MCF 10A (cell line): ENCODE results near the gene PABPN1. TPM values are rescaled to one million over a fixed set of nuclear protein-coding genes. Genes with fewer than 3 reads are reported as not detected.

Source experiments
- BruUV-seq: library from RNA; stranded (reverse); fragments of 400-500 nt; replicated peaks from 2 replicates; lab custom pipeline; 2021; lab: Mats Ljungman, UMichigan
- CTCF ChIA-PET: fragments of 300-600 bp; sonication (Branson Sonifier 250); formaldehyde crosslinking; extraction: SDS; loops from one replicate; lab custom pipeline; 2021; ENCODE audit warnings: antibody characterized with exemption, inconsistent platforms; lab: Yijun Ruan, JAX
- POLR2A ChIA-PET: fragments of 300-600, 350-650 bp; sonication (Branson Sonifier 250); formaldehyde crosslinking; extraction: SDS; loops from one replicate; lab custom pipeline; 2020; ENCODE audit warnings: antibody characterized with exemption, inconsistent platforms; lab: Yijun Ruan, JAX
- DNase-seq: peaks from one replicate; pipeline ENCODE4 v3.0.0-alpha.2; 2018; ENCODE audit not compliant: unreplicated experiment
- H3K27ac Mint-ChIP-seq: one replicate; pipeline ENCODE4 v1.8.0; 2022; ENCODE audit warnings: mild to moderate bottlenecking, low read depth, mixed read lengths; ENCODE audit not compliant: unreplicated experiment
- H3K27me3 Mint-ChIP-seq: one replicate; pipeline ENCODE4 v1.8.0; 2022; ENCODE audit warnings: mixed read lengths; ENCODE audit not compliant: insufficient read depth, unreplicated experiment
- H3K36me3 Mint-ChIP-seq: one replicate; pipeline ENCODE4 v1.8.0; 2022; ENCODE audit warnings: mild to moderate bottlenecking, moderate library complexity, mixed read lengths; ENCODE audit not compliant: insufficient read depth, unreplicated experiment
- H3K4me1 Mint-ChIP-seq: one replicate; pipeline ENCODE4 v1.8.0; 2022; ENCODE audit warnings: mixed read lengths; ENCODE audit not compliant: insufficient read depth, unreplicated experiment
- H3K4me3 Mint-ChIP-seq: one replicate; pipeline ENCODE4 v1.8.0; 2022; ENCODE audit warnings: mild to moderate bottlenecking, moderate library complexity, mixed read lengths; ENCODE audit not compliant: unreplicated experiment
- H3K9me3 Mint-ChIP-seq: one replicate; pipeline ENCODE4 v1.8.0; 2022; ENCODE audit warnings: mixed read lengths; ENCODE audit not compliant: unreplicated experiment
- CTCF ChIP-seq: fragments of 200-600 bp; IDR thresholded peaks from one replicate; pipeline ENCODE4 v1.8.0; 2022; ENCODE audit warnings: antibody characterized with exemption, mild to moderate bottlenecking; ENCODE audit not compliant: unreplicated experiment
- intact Hi-C: fragments of 100-400 bp; cut with micrococcal nuclease; formaldehyde crosslinking; loops from 2 replicates; pipeline ENCODE4 v1.14.1; 2022
- total RNA-seq: library from RNA; stranded (reverse); gene quantifications from 2 replicates; pipeline ENCODE4 v1.2.3, GENCODE V29; 2022

Gene PABPN1
- total RNA-seq, 1 experiment from 2014 or later, result 153 TPM

DNA sequence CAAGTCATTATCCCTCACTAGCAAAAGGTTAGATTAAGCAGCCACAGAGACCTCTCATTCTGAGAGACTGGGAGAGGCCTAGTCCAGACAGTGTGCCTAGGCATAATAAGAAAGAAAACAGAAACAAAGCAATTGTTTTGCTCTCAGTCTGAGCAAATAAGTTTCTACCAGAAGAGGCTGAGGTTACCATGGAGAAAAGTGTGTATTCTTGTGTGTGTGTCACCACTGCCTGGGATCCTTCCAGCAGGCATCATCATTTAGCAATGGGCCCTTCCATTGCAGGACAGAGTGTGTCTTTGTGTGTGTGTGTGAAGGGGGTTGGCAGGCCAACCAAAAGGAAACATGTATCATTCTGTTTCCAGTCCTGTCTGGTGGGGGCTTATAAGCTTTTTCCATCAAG, 40.1 kb downstream of the PABPN1 start:
- H3K9me3 Mint-ChIP-seq, result no peaks in the 10 kb centered on the region
- TF ChIP-seq CTCF, result no peak
- peaks cover 28% of the 10 kb centered on the region for H3K27me3 Mint-ChIP-seq
- BruUV-seq, result no TSS peak
- ChIA-PET POLR2A (no interaction called here), CTCF (interaction anchor here (1.3 to 2.1 kb wide), 3 partner anchors 18 to 34 kb away, joined by 6 to 9 read pairs (median 8); no protein-coding TSS in a partner anchor)
- H3K27ac Mint-ChIP-seq, result no peak overlapping the region
- H3K4me3 Mint-ChIP-seq, result no peak overlapping the region
- H3K36me3 Mint-ChIP-seq, result no peaks in the 10 kb centered on the region
- H3K4me1 Mint-ChIP-seq, result no peaks in the 10 kb centered on the region
- DNase-seq, result no peak
- intact Hi-C loops, result no loop called here

DNA sequence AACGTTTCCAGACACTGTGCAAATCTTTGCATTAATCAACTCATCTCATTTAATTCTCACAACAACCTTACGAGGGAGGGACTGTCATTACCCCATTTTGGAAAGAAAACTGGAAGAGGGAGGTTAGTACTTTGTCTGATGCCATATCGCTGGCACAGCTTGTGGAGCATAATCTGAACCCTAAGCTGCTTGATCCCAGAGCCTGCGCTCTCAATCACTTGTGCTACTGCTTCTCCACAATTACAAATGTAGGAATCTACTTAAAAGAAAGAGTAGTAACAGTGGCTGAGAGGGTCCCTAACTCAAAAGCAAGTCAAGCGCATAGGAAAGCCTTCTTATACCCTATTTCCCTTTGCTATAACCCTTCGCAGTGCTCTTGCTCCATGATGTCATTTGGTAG, 40.5 kb downstream of the PABPN1 start:
- Mint-ChIP-seq H3K9me3 (no peaks in the 10 kb centered on the region), H3K27ac (no peak overlapping the region), H3K27me3 (peaks cover 28% of the 10 kb centered on the region), H3K36me3 (no peaks in the 10 kb centered on the region), H3K4me3 (no peak overlapping the region), H3K4me1 (no peaks in the 10 kb centered on the region)
- CTCF ChIA-PET, result interaction anchor here (1.3 to 2.1 kb wide), 2 partner anchors 18 to 34 kb away, joined by 6 to 8 read pairs; no protein-coding TSS in a partner anchor
- intact Hi-C loops, result loop anchor here (1.0 kb wide), 1 partner anchor 33 kb away; no protein-coding TSS in a partner anchor
- no TSS peak for BruUV-seq
- DNase-seq, result no peak
- POLR2A ChIA-PET, result no interaction called here
- TF ChIP-seq CTCF, result no peak

DNA sequence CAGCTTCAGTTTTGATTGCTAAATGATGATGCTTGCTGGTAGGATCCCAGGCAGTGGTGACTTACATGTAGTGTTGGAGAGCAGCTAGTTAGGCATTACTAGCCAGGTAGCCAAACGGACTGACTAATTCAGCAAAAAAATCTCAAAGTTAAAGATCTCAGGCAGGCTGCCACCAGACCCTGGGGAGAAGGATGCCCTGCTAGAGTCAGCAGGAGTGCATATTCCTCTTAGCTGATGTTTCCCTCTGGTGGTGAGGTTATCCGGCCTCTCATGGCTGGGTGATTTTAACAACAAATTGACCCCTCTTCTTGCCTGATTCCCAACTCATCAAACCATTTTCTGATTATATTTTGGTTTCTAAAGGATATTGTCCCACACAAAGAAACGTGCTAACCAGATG, 40.9 kb downstream of the PABPN1 start:
- CTCF ChIA-PET, result interaction anchor here (0.6 to 2.1 kb wide), 3 partner anchors 17 to 35 kb away, joined by 4 to 8 read pairs (median 6); no protein-coding TSS in a partner anchor
- intact Hi-C loops, result loop anchor here (1.0 kb wide), 1 partner anchor 34 kb away; no protein-coding TSS in a partner anchor
- no peak for DNase-seq

More for the DNA sequence above, 40.9 kb downstream of the PABPN1 start:
- H3K4me1 Mint-ChIP-seq, result no peaks in the 10 kb centered on the region
- POLR2A ChIA-PET, result no interaction called here
- BruUV-seq, result no TSS peak
- no peak overlapping the region for H3K4me3 Mint-ChIP-seq
- no peak for TF ChIP-seq CTCF
- H3K27me3 Mint-ChIP-seq, result peaks cover 33% of the 10 kb centered on the region
- H3K27ac Mint-ChIP-seq, result no peak overlapping the region
- H3K9me3 Mint-ChIP-seq, result no peaks in the 10 kb centered on the region
- H3K36me3 Mint-ChIP-seq, result no peaks in the 10 kb centered on the region
